Testis (tissue), 3 donors: ENCODE measurements around the gene RTKN. TPM values are rescaled to one million over a fixed set of nuclear protein-coding genes. Genes with fewer than 3 reads are reported as not detected.
A peak's percentile ranks its signal among the peaks of the same experiment; 100 is the strongest.
"Not testable (repeated sequence)": the region's sequence is repeated elsewhere in the genome, so short reads cannot be mapped to it uniquely, and the experiment has no call there.

Source experiments
- DNase-seq: peaks from one replicate; pipeline ENCODE4 v3.0.0-alpha.2; 2019
- H3K27ac ChIP-seq, 2 donors: fragments of 200-600 bp; sonication (generic); one replicate each; pipeline ENCODE4 v1.5.1; 2019
- H3K27me3 ChIP-seq: fragments of 200-600 bp; sonication (generic); one replicate; pipeline ENCODE4 v1.5.1; 2019
- H3K36me3 ChIP-seq: fragments of 200-600 bp; sonication (generic); one replicate; pipeline ENCODE4 v1.5.1; 2017; ENCODE audit warnings: low read depth; ENCODE audit errors: missing control alignments
- H3K4me1 ChIP-seq: fragments of 200-600 bp; sonication (generic); one replicate; pipeline ENCODE4 v1.5.1; 2019
- H3K4me3 ChIP-seq, 2 donors: fragments of 200-600 bp; sonication (generic); one replicate each; pipeline ENCODE4 v1.5.1; 2017 to 2019
- H3K9me3 ChIP-seq: fragments of 200-600 bp; sonication (generic); one replicate; pipeline ENCODE4 v1.5.1; 2017
- POLR2A ChIP-seq: fragments of 450-650 bp; IDR thresholded peaks from one replicate; pipeline ENCODE4 v1.6.1; 2017; ENCODE audit warnings: antibody characterized with exemption, mild to moderate bottlenecking, moderate library complexity
- WGBS, 2 donors: methylation state at CpG; one replicate each; pipeline ENCODE4 v1.1.5; 2018; 5-methylcytosine and 5-hydroxymethylcytosine counted together
- intact Hi-C: fragments of 100-400 bp; cut with DNase I; formaldehyde crosslinking; loops from one replicate; pipeline ENCODE4 v1.15.1; 2023; ENCODE audit warnings: low total_unique reads
- polyA plus RNA-seq: library from polyadenylated mRNA; stranded (reverse); fragments of 350-450 nt; fragmentation: Illumina TruSeq; extraction: RNeasy Lipid Tissue Mini Kit (QIAGEN cat#74804); gene quantifications from one replicate; pipeline ENCODE4 v1.2.3, GENCODE V29; 2014; ENCODE audit warnings: low read depth, low replicate concordance; ENCODE audit not compliant: insufficient read depth
- total RNA-seq, 2 donors: library from RNA; depleted of rRNA; stranded (reverse); fragments of >200 nt; gene quantifications; one replicate each; pipeline ENCODE4 v1.2.3, GENCODE V29; 2016
- TF ChIP-seq, protein P1 (sequence below), 3 experiments: fragments of 450-650 bp in 2 of 3; fragments of 200-600 bp in 1 of 3; sonication (generic) in 1 of 3; IDR thresholded peaks; one replicate each; pipeline ENCODE4 v1.5.1; 2016 to 2019; ENCODE audit warnings: antibody characterized with exemption in 3 of 3, mild to moderate bottlenecking in 2 of 3, moderate library complexity in 1 of 3

Gene RTKN
- total and polyA plus RNA-seq, 3 donors from 2014 or later = 8.8 to 12.8 (median 11.1) TPM

DNA sequence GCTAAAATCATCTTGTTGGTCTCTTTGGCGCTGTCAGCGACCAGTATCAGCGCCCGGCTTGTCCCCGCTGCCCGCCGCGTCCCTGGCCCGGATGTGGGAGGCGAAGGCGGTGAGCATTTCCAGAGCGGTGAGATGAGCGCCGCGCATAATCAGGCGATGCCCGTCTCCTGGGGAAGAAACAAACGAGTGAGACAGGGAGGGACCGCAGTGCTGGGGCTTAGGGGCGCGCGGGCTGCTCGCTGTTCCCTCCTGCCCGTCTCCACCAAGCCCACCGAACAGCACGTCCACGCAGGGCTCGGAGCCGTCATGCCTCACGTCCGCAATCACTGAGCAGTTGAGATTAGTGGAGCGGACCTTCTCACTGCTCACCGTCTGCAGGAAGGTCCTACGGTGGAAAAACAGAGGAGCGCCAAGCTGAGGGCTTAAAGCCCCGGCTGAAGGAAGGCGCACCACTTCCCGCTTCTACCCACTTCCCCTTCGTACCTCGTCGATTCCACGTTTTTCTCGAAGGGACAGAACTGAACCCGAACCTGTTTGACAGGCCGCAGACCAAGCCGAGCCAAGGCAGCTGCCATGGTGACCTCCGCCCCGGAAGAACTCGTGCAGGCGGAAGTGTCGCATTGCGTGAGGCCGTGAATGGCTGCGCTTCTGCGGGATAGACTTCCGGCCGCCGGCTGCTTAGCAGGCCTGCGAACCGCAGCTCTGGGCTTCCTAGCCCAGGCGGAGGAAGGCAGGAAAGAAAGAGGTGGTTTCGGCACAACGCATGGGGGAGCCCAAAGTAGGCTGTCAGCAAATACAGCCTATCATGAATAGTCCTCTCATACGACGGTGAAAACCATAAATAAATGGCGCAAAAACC is 30.6 kb upstream of the RTKN start, which contains the start of gene MRPL53:
Gene MRPL53, minus strand, starts transcription at position 595 of the 859 bp plus-strand sequence. Its CDS starts 20 bp downstream, at position 575.
- H3K9me3 ChIP-seq = no peaks in the 10 kb centered on the region
- no peaks in the 10 kb centered on the region for H3K27me3 ChIP-seq
- no peaks in the 10 kb centered on the region for H3K36me3 ChIP-seq
- 1% methylated on average over 42 to 66 of the region's 66 CpGs for WGBS, 2 donors
- H3K4me1 ChIP-seq = peaks cover 12% of the 10 kb centered on the region
- H3K27ac ChIP-seq = peak within 1 kb of the TSS; percentile 6 to 79
- DNase-seq = peak; percentile 96
- TF ChIP-seq POLR2A = no peak
- TF ChIP-seq, protein P1, sequence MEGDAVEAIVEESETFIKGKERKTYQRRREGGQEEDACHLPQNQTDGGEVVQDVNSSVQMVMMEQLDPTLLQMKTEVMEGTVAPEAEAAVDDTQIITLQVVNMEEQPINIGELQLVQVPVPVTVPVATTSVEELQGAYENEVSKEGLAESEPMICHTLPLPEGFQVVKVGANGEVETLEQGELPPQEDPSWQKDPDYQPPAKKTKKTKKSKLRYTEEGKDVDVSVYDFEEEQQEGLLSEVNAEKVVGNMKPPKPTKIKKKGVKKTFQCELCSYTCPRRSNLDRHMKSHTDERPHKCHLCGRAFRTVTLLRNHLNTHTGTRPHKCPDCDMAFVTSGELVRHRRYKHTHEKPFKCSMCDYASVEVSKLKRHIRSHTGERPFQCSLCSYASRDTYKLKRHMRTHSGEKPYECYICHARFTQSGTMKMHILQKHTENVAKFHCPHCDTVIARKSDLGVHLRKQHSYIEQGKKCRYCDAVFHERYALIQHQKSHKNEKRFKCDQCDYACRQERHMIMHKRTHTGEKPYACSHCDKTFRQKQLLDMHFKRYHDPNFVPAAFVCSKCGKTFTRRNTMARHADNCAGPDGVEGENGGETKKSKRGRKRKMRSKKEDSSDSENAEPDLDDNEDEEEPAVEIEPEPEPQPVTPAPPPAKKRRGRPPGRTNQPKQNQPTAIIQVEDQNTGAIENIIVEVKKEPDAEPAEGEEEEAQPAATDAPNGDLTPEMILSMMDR (IDR thresholded peaks at IDR 0.05) = no peak
- peak within 1 kb of the TSS; percentile 63 to 68 for H3K4me3 ChIP-seq
- intact Hi-C loops = no loop called here

DNA sequence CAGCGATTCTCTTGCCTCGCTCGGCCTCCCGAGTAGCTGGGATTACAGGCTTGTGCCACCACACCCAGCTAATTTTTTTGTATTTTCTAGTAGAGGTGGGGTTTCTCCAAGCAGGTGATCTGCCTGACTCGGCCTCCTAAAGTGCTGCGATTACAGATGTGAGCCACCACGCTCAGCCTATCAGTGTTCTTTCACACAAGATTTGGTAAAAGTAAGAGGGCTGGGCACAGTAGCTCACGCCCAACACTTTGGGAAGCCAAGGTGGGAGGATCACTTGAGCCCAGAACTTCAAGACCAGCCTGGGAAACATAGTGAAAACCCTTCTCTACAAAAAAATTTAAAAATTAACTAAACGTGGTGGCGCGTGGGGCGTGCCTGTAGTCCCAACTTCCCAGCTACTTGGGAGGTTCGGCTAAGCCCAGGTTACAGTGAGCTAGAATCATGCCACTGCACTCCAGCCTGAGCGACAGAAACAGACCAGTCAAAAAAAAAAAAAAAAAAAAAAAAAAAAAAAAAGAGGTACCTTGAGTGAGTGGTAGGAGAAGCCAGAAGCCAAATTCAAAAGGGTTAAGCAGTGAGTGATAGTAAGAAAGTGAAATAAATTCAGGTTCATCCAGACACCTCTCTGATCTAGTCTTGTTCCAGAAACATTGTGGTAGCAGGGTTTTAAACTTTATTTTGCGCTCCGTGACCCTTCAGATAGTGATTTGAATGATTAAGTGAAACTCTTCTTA is 29.8 kb upstream of the RTKN start:
- WGBS, 2 donors = 44 to 45% methylated on average over 16 of the region's 16 CpGs
- Histone ChIP-seq H3K9me3 (no peaks in the 10 kb centered on the region), H3K4me1 (peaks cover 12% of the 10 kb centered on the region), H3K27ac (peak overlapping the region; percentile 6 to 79), H3K27me3 (no peaks in the 10 kb centered on the region), H3K4me3 (peak overlapping the region; percentile 63 to 68), H3K36me3 (no peaks in the 10 kb centered on the region)
- intact Hi-C loops = no loop called here
- TF ChIP-seq, protein P1 (IDR thresholded peaks at IDR 0.05) = no peak
- no peak for TF ChIP-seq POLR2A
- DNase-seq = no peak

DNA sequence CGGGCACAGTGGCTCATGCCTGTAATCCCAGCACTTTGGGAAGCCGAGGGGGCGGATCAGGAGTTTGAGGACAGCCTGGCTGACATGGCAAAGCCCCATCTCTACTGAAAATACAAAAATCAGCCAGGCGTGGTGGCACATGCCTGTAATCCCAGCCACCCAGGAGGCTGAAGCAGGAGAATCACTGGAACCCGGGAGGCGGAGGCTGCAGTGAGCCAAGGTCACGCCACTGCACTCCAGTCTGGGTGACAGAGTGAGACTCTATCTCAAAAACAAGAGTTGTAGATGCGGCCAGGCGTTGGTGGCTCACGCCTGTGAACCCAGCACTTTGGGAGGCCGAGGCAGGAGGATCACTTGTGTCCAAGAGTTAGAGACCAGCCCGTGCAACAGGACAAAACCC is 29.0 kb upstream of the RTKN start:
- H3K27me3 ChIP-seq, H3K9me3 ChIP-seq, H3K4me3 ChIP-seq, H3K27ac ChIP-seq, DNase-seq, H3K36me3 ChIP-seq, intact Hi-C loops: not testable (repeated sequence)
- 77 to 92% methylated on average over 12 of the region's 12 CpGs for WGBS, 2 donors
- H3K4me1 ChIP-seq = peaks cover 17% of the 10 kb centered on the region

DNA sequence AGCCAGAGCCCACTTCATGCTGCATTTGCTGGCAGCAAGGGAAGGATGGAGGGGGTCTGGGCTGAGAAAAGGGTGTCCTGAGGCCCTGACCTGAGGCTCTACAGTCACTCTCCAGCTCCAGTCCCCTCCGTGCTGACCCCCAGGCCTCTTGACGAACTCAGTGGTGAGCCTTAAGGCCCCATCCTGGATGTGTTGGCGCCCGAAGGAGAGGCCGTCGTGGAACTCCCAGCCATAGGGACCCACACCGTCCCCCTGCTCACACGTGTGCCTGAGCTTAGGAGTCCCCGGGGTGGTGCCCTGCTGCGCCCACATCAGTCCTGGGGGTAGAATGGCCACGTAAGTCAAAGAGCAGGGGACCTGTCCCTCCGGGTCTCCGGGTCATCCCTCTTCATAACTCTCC is 22.7 kb upstream of the RTKN start:
- intact Hi-C loops = no loop called here
- no peaks in the 10 kb centered on the region for H3K27me3 ChIP-seq
- H3K4me1 ChIP-seq = peaks cover 12% of the 10 kb centered on the region
- H3K36me3 ChIP-seq = no peaks in the 10 kb centered on the region
- WGBS, 2 donors = 0% methylated on average over 13 of the region's 13 CpGs; no CpG with 5 or more reads in 1 of the 2 donors
- DNase-seq = no peak
- H3K9me3 ChIP-seq = no peaks in the 10 kb centered on the region
- peak overlapping the region; percentile 74 to 89 for H3K4me3 ChIP-seq
- TF ChIP-seq POLR2A = no peak
- TF ChIP-seq, protein P1 (IDR thresholded peaks at IDR 0.05) = no peak
- H3K27ac ChIP-seq = peak overlapping the region in 1 of 2 donors; percentile 82

DNA sequence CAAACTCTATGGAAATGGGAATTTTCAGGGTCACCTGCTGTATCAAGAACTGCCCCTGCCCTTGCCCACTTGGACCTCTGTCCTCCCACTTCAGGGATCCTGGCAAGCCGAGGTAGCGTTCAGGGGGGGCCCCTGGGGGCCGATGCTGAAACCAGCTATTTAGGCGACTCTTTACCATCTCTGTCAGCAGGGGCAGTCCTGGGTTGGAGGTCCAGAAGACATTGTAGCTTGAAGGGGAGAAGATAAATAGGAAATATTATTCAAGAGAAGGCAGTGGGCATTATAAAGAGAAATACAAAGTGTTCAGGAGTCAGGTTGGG is 21.0 kb upstream of the RTKN start:
- TF ChIP-seq, protein P1 (IDR thresholded peaks at IDR 0.05) = no peak
- no peak for TF ChIP-seq POLR2A
- 80 to 81% methylated on average over 4 of the region's 4 CpGs for WGBS, 2 donors
- Histone ChIP-seq H3K36me3 (no peaks in the 10 kb centered on the region), H3K4me3 (no peak overlapping the region), H3K27me3 (no peaks in the 10 kb centered on the region), H3K4me1 (peaks cover 17% of the 10 kb centered on the region), H3K9me3 (no peaks in the 10 kb centered on the region), H3K27ac (no peak overlapping the region)
- DNase-seq = no peak
- intact Hi-C loops = no loop called here
